Measurements from ENCODE around the gene EXOC4.

The EXOC4 gene

GRCh38 chr7:133253519-133253875 is 619 bp downstream of the EXOC4 start:
- Histone ChIP-seq H3K27ac (ENCODE audit: extremely low read depth, low read depth, low read length) (peak overlapping the region; percentile 54), H3K4me1 (ENCODE audit: control insufficient read depth, insufficient read depth, low read length) (0 out of 2 replicates have a peak, but pooled peaks cover 3% of the 10 kb centered on the region), H3K4me3 (ENCODE audit: low read depth, low read length) (peak overlapping the region; percentile 84), H3K9me3 (ENCODE audit: control insufficient read depth, insufficient read depth, low read depth, low read length) (no peaks in the 10 kb centered on the region), H3K36me3 (ENCODE audit: control insufficient read depth in 2 of 2, insufficient read depth in 1 of 2, low read length in 2 of 2) (no peaks in the 10 kb centered on the region)
- CTCF ChIA-PET: interaction anchor here (0.7 kb wide), 1 partner anchor 65 kb away, joined by 3 read pairs; no protein-coding TSS in a partner anchor
- POLR2A ChIA-PET: no interaction called here
- TF ChIP-seq ZNF600 (tag by site-specific recombination; IDR thresholded peaks at IDR 0.05) (no peak), ZNF324 (tag by site-specific recombination; IDR thresholded peaks at IDR 0.05) (no peak), ZBTB11 (tag by site-specific recombination; conservative IDR thresholded peaks at IDR 0.05; ENCODE audit: low read depth) (0 out of 2 replicates have a peak, but pooled peaks have one; percentile 12), MYNN (tag by site-specific recombination; IDR thresholded peaks at IDR 0.05; ENCODE audit: borderline replicate concordance) (no peak), ZNF174 (tag by site-specific recombination; IDR thresholded peaks at IDR 0.05) (no peak), SP2 (tag by site-specific recombination; IDR thresholded peaks at IDR 0.05) (no peak), ZBTB26 (tag by site-specific recombination; optimal IDR thresholded peaks at IDR 0.05) (no peak), ZNF629 (tag by site-specific recombination; IDR thresholded peaks at IDR 0.05) (no peak), CTCF (tag by site-specific recombination; IDR thresholded peaks at IDR 0.05) (no peak), SCRT1 (tag by site-specific recombination; IDR thresholded peaks at IDR 0.05; ENCODE audit: borderline replicate concordance) (0 out of 2 replicates have a peak, but pooled peaks have one; percentile 40), ZNF223 (tag by site-specific recombination; IDR thresholded peaks at IDR 0.05) (no peak), ZNF48 (tag by site-specific recombination; IDR thresholded peaks at IDR 0.05) (no peak), ZEB2 (tag by site-specific recombination; IDR thresholded peaks at IDR 0.05) (no peak), HOXC10 (CRISPR knock-in tag; IDR thresholded peaks at IDR 0.05) (no peak), ZNF341 (tag by site-specific recombination; IDR thresholded peaks at IDR 0.05; ENCODE audit: low read depth) (no peak), ZNF292 (tag by site-specific recombination; IDR thresholded peaks at IDR 0.05; ENCODE audit: borderline replicate concordance, low read depth) (no peak), ZNF530 (tag by site-specific recombination; IDR thresholded peaks at IDR 0.05; ENCODE audit: low read depth) (no peak), ZNF596 (tag by site-specific recombination; IDR thresholded peaks at IDR 0.05) (no peak), ZNF114 (tag by site-specific recombination; IDR thresholded peaks at IDR 0.05) (no peak), ZBTB17 (tag by site-specific recombination; IDR thresholded peaks at IDR 0.05) (peak; percentile 65), ZNF76 (tag by site-specific recombination; IDR thresholded peaks at IDR 0.05; ENCODE audit: borderline replicate concordance, low read depth) (no peak), ZNF121 (tag by site-specific recombination; IDR thresholded peaks at IDR 0.05) (no peak), ZNF155 (tag by site-specific recombination; IDR thresholded peaks at IDR 0.05) (no peak), RBAK (tag by site-specific recombination; IDR thresholded peaks at IDR 0.05) (no peak), ZFHX2 (tag by site-specific recombination; conservative IDR thresholded peaks at IDR 0.05) (0 out of 2 replicates have a peak, but pooled peaks have one; percentile 10), ZNF335 (tag by site-specific recombination; conservative IDR thresholded peaks at IDR 0.05) (peak; percentile 10; the same call in 1 of the 2 replicates), ZNF664 (tag by site-specific recombination; IDR thresholded peaks at IDR 0.05) (no peak), ZNF132 (tag by site-specific recombination; IDR thresholded peaks at IDR 0.05; ENCODE audit: borderline replicate concordance) (no peak)
- TF ChIP-seq, protein P1, sequence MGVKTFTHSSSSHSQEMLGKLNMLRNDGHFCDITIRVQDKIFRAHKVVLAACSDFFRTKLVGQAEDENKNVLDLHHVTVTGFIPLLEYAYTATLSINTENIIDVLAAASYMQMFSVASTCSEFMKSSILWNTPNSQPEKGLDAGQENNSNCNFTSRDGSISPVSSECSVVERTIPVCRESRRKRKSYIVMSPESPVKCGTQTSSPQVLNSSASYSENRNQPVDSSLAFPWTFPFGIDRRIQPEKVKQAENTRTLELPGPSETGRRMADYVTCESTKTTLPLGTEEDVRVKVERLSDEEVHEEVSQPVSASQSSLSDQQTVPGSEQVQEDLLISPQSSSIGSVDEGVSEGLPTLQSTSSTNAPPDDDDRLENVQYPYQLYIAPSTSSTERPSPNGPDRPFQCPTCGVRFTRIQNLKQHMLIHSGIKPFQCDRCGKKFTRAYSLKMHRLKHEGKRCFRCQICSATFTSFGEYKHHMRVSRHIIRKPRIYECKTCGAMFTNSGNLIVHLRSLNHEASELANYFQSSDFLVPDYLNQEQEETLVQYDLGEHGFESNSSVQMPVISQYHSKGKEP (tag by site-specific recombination; IDR thresholded peaks at IDR 0.05): no peak
- TF ChIP-seq, protein P2, sequence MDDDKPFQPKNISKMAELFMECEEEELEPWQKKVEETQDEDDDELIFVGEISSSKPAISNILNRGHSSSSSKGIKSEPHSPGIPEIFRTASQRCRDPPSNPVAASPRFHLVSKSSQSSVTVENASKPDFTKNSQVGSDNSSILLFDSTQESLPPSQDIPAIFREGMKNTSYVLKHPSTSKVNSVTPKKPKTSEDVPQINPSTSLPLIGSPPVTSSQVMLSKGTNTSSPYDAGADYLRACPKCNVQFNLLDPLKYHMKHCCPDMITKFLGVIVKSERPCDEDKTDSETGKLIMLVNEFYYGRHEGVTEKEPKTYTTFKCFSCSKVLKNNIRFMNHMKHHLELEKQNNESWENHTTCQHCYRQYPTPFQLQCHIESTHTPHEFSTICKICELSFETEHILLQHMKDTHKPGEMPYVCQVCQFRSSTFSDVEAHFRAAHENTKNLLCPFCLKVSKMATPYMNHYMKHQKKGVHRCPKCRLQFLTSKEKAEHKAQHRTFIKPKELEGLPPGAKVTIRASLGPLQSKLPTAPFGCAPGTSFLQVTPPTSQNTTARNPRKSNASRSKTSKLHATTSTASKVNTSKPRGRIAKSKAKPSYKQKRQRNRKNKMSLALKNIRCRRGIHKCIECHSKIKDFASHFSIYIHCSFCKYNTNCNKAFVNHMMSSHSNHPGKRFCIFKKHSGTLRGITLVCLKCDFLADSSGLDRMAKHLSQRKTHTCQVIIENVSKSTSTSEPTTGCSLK (tag by site-specific recombination; IDR thresholded peaks at IDR 0.05): no peak
